Natural killer cell treated with Interleukin-12 subunit alpha and Interleukin-12 subunit beta and Interleukin-15 and Interleukin-18, amount 100 ng/mL, for 72 hours (primary cell): ENCODE results near the gene SPEM2. TPM values are rescaled to one million over a fixed set of nuclear protein-coding genes. Genes with fewer than 3 reads are reported as not detected.
A peak's percentile ranks its signal among the peaks of the same experiment; 100 is the strongest.
"Not testable (repeated sequence)": the region's sequence is repeated elsewhere in the genome, so short reads cannot be mapped to it uniquely, and the experiment has no call there.

Experiments used
- ATAC-seq, 2 donors: fragments of 150-1000 bp; cut with Tn5 transposase in 1 of 2; sonication (Bioruptor Pico), chemical (Tn5 transposase) in 1 of 2; 2 replicates each; pipeline ENCODE4 v1.10.0; 2021
- DNase-seq: peaks from one replicate; pipeline ENCODE4 v3.0.0; 2022; ENCODE audit warnings: low spot score
- H3K27ac Mint-ChIP-seq, 2 donors: 1 replicate in 1 of 2; 2 replicates in 1 of 2; pipeline ENCODE4 v1.8.0; 2022; ENCODE audit warnings: mixed read lengths in 2 of 2, mild to moderate bottlenecking in 1 of 2, moderate library complexity in 1 of 2
- H3K27me3 Mint-ChIP-seq, 2 donors: 1 replicate in 1 of 2; 2 replicates in 1 of 2; pipeline ENCODE4 v1.8.0; 2022; ENCODE audit warnings: mixed read lengths in 2 of 2
- H3K36me3 Mint-ChIP-seq: one replicate; pipeline ENCODE4 v1.8.0; 2022; ENCODE audit warnings: mixed read lengths
- H3K4me1 Mint-ChIP-seq, 2 donors: 1 replicate in 1 of 2; 2 replicates in 1 of 2; pipeline ENCODE4 v1.8.0; 2022; ENCODE audit warnings: low read depth in 2 of 2, mixed read lengths in 2 of 2, mild to moderate bottlenecking in 1 of 2
- H3K4me3 Mint-ChIP-seq: one replicate; pipeline ENCODE4 v1.8.0; 2022; ENCODE audit warnings: mixed read lengths
- H3K9me3 Mint-ChIP-seq: 2 replicates; pipeline ENCODE4 v1.8.0; 2022; ENCODE audit warnings: mixed read lengths
- total RNA-seq, 2 donors: library from RNA; stranded (reverse); gene quantifications; one replicate each; pipeline ENCODE4 v1.2.3, GENCODE V29; 2022

Gene SPEM2
- total RNA-seq, 2 donors from 2014 or later: not detected

GRCh38 chr17:7468804-7469389, 43.5 kb downstream of the SPEM2 start:
- Mint-ChIP-seq H3K4me1 (peaks cover 15 to 17% of the 10 kb centered on the region in 2 donors), H3K27me3 (no peaks in the 10 kb centered on the region), H3K36me3 (no peaks in the 10 kb centered on the region), H3K9me3 (no peaks in the 10 kb centered on the region), H3K4me3 (no peak overlapping the region), H3K27ac (no peak overlapping the region)
- DNase-seq (no peak), ATAC-seq (no peak)

GRCh38 chr17:7469843-7470242, 44.4 kb downstream of the SPEM2 start:
- peaks cover 15 to 17% of the 10 kb centered on the region in 2 donors for H3K4me1 Mint-ChIP-seq
- not testable (repeated sequence) for H3K27ac Mint-ChIP-seq, H3K4me3 Mint-ChIP-seq, ATAC-seq, DNase-seq, H3K36me3 Mint-ChIP-seq, H3K9me3 Mint-ChIP-seq, H3K27me3 Mint-ChIP-seq

- not testable (repeated sequence) for DNase-seq, ATAC-seq, H3K27me3 Mint-ChIP-seq, H3K36me3 Mint-ChIP-seq, H3K9me3 Mint-ChIP-seq, H3K4me3 Mint-ChIP-seq
- Mint-ChIP-seq H3K4me1 (peaks cover 15 to 18% of the 10 kb centered on the region in 2 donors), H3K27ac (peak overlapping the region in 1 of 2 donors; percentile 72)
These were observed 45.1 kb downstream of the SPEM2 start for GRCh38 chr17:7470457-7470973.

GRCh38 chr17:7471729-7472128, 46.3 kb downstream of the SPEM2 start:
- Mint-ChIP-seq H3K4me3 (no peak overlapping the region), H3K27me3 (no peaks in the 10 kb centered on the region), H3K9me3 (no peaks in the 10 kb centered on the region), H3K4me1 (peaks cover 25 to 26% of the 10 kb centered on the region in 2 donors), H3K27ac (peak overlapping the region; percentile 14 to 80), H3K36me3 (no peaks in the 10 kb centered on the region)
- DNase-seq (no peak), ATAC-seq (no peak)

- DNase-seq, H3K27ac Mint-ChIP-seq, ATAC-seq, H3K9me3 Mint-ChIP-seq, H3K27me3 Mint-ChIP-seq, H3K4me3 Mint-ChIP-seq, H3K36me3 Mint-ChIP-seq: not testable (repeated sequence)
- peaks cover 37 to 42% of the 10 kb centered on the region in 2 donors for H3K4me1 Mint-ChIP-seq
These were observed 49.4 kb downstream of the SPEM2 start for GRCh38 chr17:7474767-7475166.

- DNase-seq (no peak), ATAC-seq (no peak)
- Mint-ChIP-seq H3K4me3 (peak overlapping the region; percentile 41), H3K4me1 (peaks cover 43 to 47% of the 10 kb centered on the region in 2 donors), H3K36me3 (no peaks in the 10 kb centered on the region), H3K27me3 (no peaks in the 10 kb centered on the region), H3K9me3 (no peaks in the 10 kb centered on the region), H3K27ac (peak overlapping the region; percentile 83 to 93)
These were observed 50.5 kb downstream of the SPEM2 start for GRCh38 chr17:7475764-7476422.

- Mint-ChIP-seq H3K4me3 (peak overlapping the region; percentile 41), H3K9me3 (no peaks in the 10 kb centered on the region), H3K27ac (peak overlapping the region; percentile 83 to 93), H3K27me3 (no peaks in the 10 kb centered on the region), H3K4me1 (peaks cover 43 to 45% of the 10 kb centered on the region in 2 donors), H3K36me3 (no peaks in the 10 kb centered on the region)
- ATAC-seq (no peak), DNase-seq (no peak)
These were observed 51.1 kb downstream of the SPEM2 start for GRCh38 chr17:7476494-7476893.

GRCh38 chr17:7476951-7477350, 51.5 kb downstream of the SPEM2 start:
- Mint-ChIP-seq H3K9me3 (no peaks in the 10 kb centered on the region), H3K27me3 (no peaks in the 10 kb centered on the region), H3K4me1 (peaks cover 44 to 45% of the 10 kb centered on the region in 2 donors), H3K27ac (peak overlapping the region; percentile 83 to 93), H3K36me3 (no peaks in the 10 kb centered on the region), H3K4me3 (no peak overlapping the region)
- no peak for ATAC-seq
- no peak for DNase-seq

Other genes starting within 250 kb of the SPEM2 start
- under 1 TPM in 1 of 2 donors, not detected in 1; 0.95 TPM for gene ASGR1, start 246.2 kb upstream of the SPEM2 start, total RNA-seq
- 1 to 10 TPM; 3.3 to 8.3 TPM for gene DLG4, start 205.8 kb upstream of the SPEM2 start, total RNA-seq
- gene ACADVL, start 205.7 kb upstream of the SPEM2 start, total RNA-seq: 100 to 1,000 TPM; 651 to 710 TPM
- gene DVL2, start 191.1 kb upstream of the SPEM2 start, total RNA-seq: 10 to 100 TPM; 35.1 to 61.6 TPM
- gene PHF23, start 186.2 kb upstream of the SPEM2 start, total RNA-seq: 10 to 100 TPM; 40.1 to 55.2 TPM
- 100 to 1,000 TPM; 197 to 277 TPM for gene GABARAP, start 183.2 kb upstream of the SPEM2 start, total RNA-seq
- gene CTDNEP1, start 173.9 kb upstream of the SPEM2 start, total RNA-seq: 100 to 1,000 TPM; 145 to 165 TPM
- gene ELP5, start 173.4 kb upstream of the SPEM2 start, total RNA-seq: 10 to 100 TPM; 43.5 to 70.5 TPM
- 1 to 10 TPM in 1 of 2 donors, under 1 TPM in 1; 0.73 to 1.1 TPM for gene CLDN7, start 163.1 kb upstream of the SPEM2 start, total RNA-seq
- gene SLC2A4, start 143.9 kb upstream of the SPEM2 start, total RNA-seq: under 1 TPM in 1 of 2 donors, not detected in 1; 0.50 TPM
- not detected for gene YBX2, start 131.0 kb upstream of the SPEM2 start, total RNA-seq
- 1,000 to 10,000 TPM in 1 of 2 donors, 100 to 1,000 TPM in 1; 953 to 1,345 TPM for gene EIF5A, start 118.0 kb upstream of the SPEM2 start, total RNA-seq
- gene GPS2, start 110.3 kb upstream of the SPEM2 start, total RNA-seq: 10 to 100 TPM; 58.1 to 87.0 TPM
- gene NEURL4, start 96.3 kb upstream of the SPEM2 start, total RNA-seq: 10 to 100 TPM; 37.6 to 76.7 TPM
- gene ACAP1, start 89.1 kb upstream of the SPEM2 start, total RNA-seq: 100 to 1,000 TPM; 240 to 419 TPM
- 10 to 100 TPM in 1 of 2 donors, 1 to 10 TPM in 1; 6.7 to 13.0 TPM for gene KCTD11, start 73.5 kb upstream of the SPEM2 start, total RNA-seq
- not detected for gene TMEM95, start 70.5 kb upstream of the SPEM2 start, total RNA-seq
- gene TNK1, start 44.5 kb upstream of the SPEM2 start, total RNA-seq: under 1 TPM in 1 of 2 donors, not detected in 1; 0.36 TPM
- 10 to 100 TPM; 32.2 to 48.4 TPM for gene PLSCR3, start 31.1 kb upstream of the SPEM2 start, total RNA-seq
- 10 to 100 TPM; 40.1 to 51.1 TPM for gene TMEM256, start 21.5 kb upstream of the SPEM2 start, total RNA-seq
- gene NLGN2, start 17.8 kb upstream of the SPEM2 start, total RNA-seq: 1 to 10 TPM; 2.3 to 7.7 TPM
- gene SPEM1, start 5.3 kb upstream of the SPEM2 start, total RNA-seq: not detected
- not detected for gene SPEM3, start 3.2 kb downstream of the SPEM2 start, total RNA-seq
- gene TMEM102, start 9.8 kb downstream of the SPEM2 start, total RNA-seq: 10 to 100 TPM; 11.2 to 14.2 TPM
- gene FGF11, start 13.9 kb downstream of the SPEM2 start, total RNA-seq: 1 to 10 TPM; 1.9 to 4.5 TPM
- 10 to 100 TPM; 10.4 to 13.7 TPM for gene CHRNB1, start 19.4 kb downstream of the SPEM2 start, total RNA-seq
- 10 to 100 TPM; 19.7 to 26.1 TPM for gene ZBTB4, start 54.0 kb downstream of the SPEM2 start, total RNA-seq
- gene SLC35G6, start 55.8 kb downstream of the SPEM2 start, total RNA-seq: not detected
- 100 to 1,000 TPM; 212 to 283 TPM for gene POLR2A, start 58.8 kb downstream of the SPEM2 start, total RNA-seq
- gene TNFSF12, start 123.4 kb downstream of the SPEM2 start, total RNA-seq: 10 to 100 TPM; 54.9 to 69.3 TPM
- gene TNFSF13, start 133.1 kb downstream of the SPEM2 start, total RNA-seq: 1 to 10 TPM; 3.1 to 6.8 TPM
- 10 to 100 TPM; 56.2 to 90.1 TPM for gene SENP3, start 136.3 kb downstream of the SPEM2 start, total RNA-seq
- 10 to 100 TPM; 20.8 to 51.1 TPM for gene CD68, start 154.0 kb downstream of the SPEM2 start, total RNA-seq
- 10 to 100 TPM; 82.7 to 95.5 TPM for gene MPDU1, start 158.2 kb downstream of the SPEM2 start, total RNA-seq
- gene SOX15, start 164.5 kb downstream of the SPEM2 start, total RNA-seq: under 1 TPM in 1 of 2 donors, not detected in 1; 0.26 TPM
- 10 to 100 TPM; 42.7 to 56.6 TPM for gene FXR2, start 189.3 kb downstream of the SPEM2 start, total RNA-seq
- gene SAT2, start 202.2 kb downstream of the SPEM2 start, total RNA-seq: 10 to 100 TPM; 32.8 to 41.1 TPM
- not detected for gene SHBG, start 204.5 kb downstream of the SPEM2 start, total RNA-seq
- gene ATP1B2, start 225.3 kb downstream of the SPEM2 start, total RNA-seq: under 1 TPM in 1 of 2 donors, not detected in 1; 0.25 TPM